ENCODE data around the gene DNA2.
"Not testable (repeated sequence)": the region's sequence is repeated elsewhere in the genome, so short reads cannot be mapped to it uniquely, and the experiment has no call there.

The DNA2 gene

DNA sequence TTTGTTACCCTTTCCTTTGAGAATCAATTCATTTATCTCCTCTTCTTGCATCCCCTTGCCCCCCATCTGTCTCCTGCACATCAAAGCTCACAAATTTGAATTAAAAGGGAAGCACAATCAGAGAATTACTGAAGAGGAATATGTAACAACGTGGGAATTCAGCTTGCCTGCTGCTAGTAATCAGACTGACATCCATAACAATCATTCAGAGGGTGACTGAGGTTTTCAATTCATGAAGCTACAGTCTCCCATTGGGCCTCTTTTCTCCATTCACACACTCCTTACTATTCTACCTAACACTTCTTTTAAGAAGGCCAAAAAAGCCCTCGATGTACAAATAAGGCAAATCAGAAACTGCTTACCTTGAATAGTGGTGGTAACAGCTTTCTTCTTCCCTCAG is 24.3 kb upstream of the DNA2 start:
- H3K27me3 ChIP-seq (ENCODE audit: control insufficient read depth, insufficient read depth, low read length): no peaks in the 10 kb centered on the region
- peaks cover 27% of the 10 kb centered on the region for H3K36me3 ChIP-seq (ENCODE audit: control insufficient read depth, insufficient read depth, low read length)
- no peak overlapping the region for H3K9ac ChIP-seq (ENCODE audit: low read depth, low read length)
- H3K9me3 ChIP-seq (ENCODE audit: control insufficient read depth, insufficient read depth, low read length): no peaks in the 10 kb centered on the region
- no peak overlapping the region for H3K4me3 ChIP-seq (ENCODE audit: low read depth, low read length)
- H3K27ac ChIP-seq (ENCODE audit: low read depth, low read length): peak overlapping the region; percentile 85
- peaks cover 20% of the 10 kb centered on the region for H3K4me1 ChIP-seq (ENCODE audit: control insufficient read depth, insufficient read depth, low read length)

- H3K4me1 ChIP-seq (ENCODE audit: control insufficient read depth, insufficient read depth, low read length): peaks cover 19% of the 10 kb centered on the region
- no peak overlapping the region for H3K27ac ChIP-seq (ENCODE audit: low read depth, low read length)
- peaks cover 19% of the 10 kb centered on the region for H3K36me3 ChIP-seq (ENCODE audit: control insufficient read depth, insufficient read depth, low read length)
- no peaks in the 10 kb centered on the region for H3K9me3 ChIP-seq (ENCODE audit: control insufficient read depth, insufficient read depth, low read length)
- no peak overlapping the region for H3K9ac ChIP-seq (ENCODE audit: low read depth, low read length)
- H3K27me3 ChIP-seq (ENCODE audit: control insufficient read depth, insufficient read depth, low read length): no peaks in the 10 kb centered on the region
- no peak overlapping the region for H3K4me3 ChIP-seq (ENCODE audit: low read depth, low read length)
These were observed 20.3 kb upstream of the DNA2 start for GRCh38 chr10:68492118-68492517.

DNA sequence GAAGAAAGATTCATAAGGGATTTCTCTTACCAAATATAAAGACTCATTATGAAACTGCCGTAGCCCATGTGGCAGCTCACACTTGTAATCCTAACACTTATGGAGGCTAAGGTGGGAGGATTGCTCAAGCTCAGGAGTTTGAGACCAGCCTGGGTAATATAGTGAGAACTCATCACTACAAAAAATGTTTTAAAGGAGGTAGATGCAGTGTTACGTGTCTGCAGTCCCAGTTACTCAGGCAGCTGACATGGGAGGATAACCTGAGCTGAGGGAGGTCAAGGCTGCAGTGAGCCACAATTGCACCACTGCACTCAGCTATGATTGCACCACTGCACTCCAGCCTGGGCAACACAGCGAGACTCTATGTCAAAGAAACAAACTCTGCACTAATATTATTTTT is 18.1 kb upstream of the DNA2 start:
- H3K9me3 ChIP-seq (ENCODE audit: control insufficient read depth, insufficient read depth, low read length): no peaks in the 10 kb centered on the region
- peaks cover 27% of the 10 kb centered on the region for H3K36me3 ChIP-seq (ENCODE audit: control insufficient read depth, insufficient read depth, low read length)

GRCh38 chr10:68474021-68474420 is 2.2 kb upstream of the DNA2 start:
- no peak overlapping the region for H3K27ac ChIP-seq (ENCODE audit: low read depth, low read length)
- H3K9me3 ChIP-seq (ENCODE audit: control insufficient read depth, insufficient read depth, low read length): no peaks in the 10 kb centered on the region
- peaks cover 15% of the 10 kb centered on the region for H3K4me1 ChIP-seq (ENCODE audit: control insufficient read depth, insufficient read depth, low read length)
- peaks cover 7% of the 10 kb centered on the region; the same call in 1 of the 2 replicates for H3K36me3 ChIP-seq (ENCODE audit: control insufficient read depth, insufficient read depth, low read length)
- no peak overlapping the region for H3K9ac ChIP-seq (ENCODE audit: low read depth, low read length)
- H3K4me3 ChIP-seq (ENCODE audit: low read depth, low read length): no peak overlapping the region
- no peaks in the 10 kb centered on the region for H3K27me3 ChIP-seq (ENCODE audit: control insufficient read depth, insufficient read depth, low read length)

More for the DNA sequence above, 18.1 kb upstream of the DNA2 start:
- Histone ChIP-seq H3K27me3 (ENCODE audit: control insufficient read depth, insufficient read depth, low read length) (no peaks in the 10 kb centered on the region), H3K9ac (ENCODE audit: low read depth, low read length) (no peak overlapping the region), H3K27ac (ENCODE audit: low read depth, low read length) (no peak overlapping the region), H3K4me1 (ENCODE audit: control insufficient read depth, insufficient read depth, low read length) (no peaks in the 10 kb centered on the region), H3K4me3 (ENCODE audit: low read depth, low read length) (no peak overlapping the region)

GRCh38 chr10:68471063-68471585 is 649 bp downstream of the DNA2 start:
- H3K27me3 ChIP-seq (ENCODE audit: control insufficient read depth, insufficient read depth, low read length): no peaks in the 10 kb centered on the region
- H3K9me3 ChIP-seq (ENCODE audit: control insufficient read depth, insufficient read depth, low read length): no peaks in the 10 kb centered on the region
- peak overlapping the region; percentile 96 for H3K9ac ChIP-seq (ENCODE audit: low read depth, low read length)
- H3K27ac ChIP-seq (ENCODE audit: low read depth, low read length): peak overlapping the region; percentile 99
- peak overlapping the region; percentile 88 for H3K4me3 ChIP-seq (ENCODE audit: low read depth, low read length)
- peaks cover 35% of the 10 kb centered on the region for H3K36me3 ChIP-seq (ENCODE audit: control insufficient read depth, insufficient read depth, low read length)
- peaks cover 15% of the 10 kb centered on the region for H3K4me1 ChIP-seq (ENCODE audit: control insufficient read depth, insufficient read depth, low read length)

GRCh38 chr10:68470300-68470699 is 1.5 kb downstream of the DNA2 start:
- Histone ChIP-seq H3K27ac (ENCODE audit: low read depth, low read length) (peak overlapping the region; percentile 99), H3K9me3 (ENCODE audit: control insufficient read depth, insufficient read depth, low read length) (no peaks in the 10 kb centered on the region), H3K36me3 (ENCODE audit: control insufficient read depth, insufficient read depth, low read length) (peaks cover 44% of the 10 kb centered on the region), H3K27me3 (ENCODE audit: control insufficient read depth, insufficient read depth, low read length) (no peaks in the 10 kb centered on the region), H3K4me1 (ENCODE audit: control insufficient read depth, insufficient read depth, low read length) (peaks cover 15% of the 10 kb centered on the region), H3K9ac (ENCODE audit: low read depth, low read length) (peak overlapping the region; percentile 96), H3K4me3 (ENCODE audit: low read depth, low read length) (peak overlapping the region; percentile 88)

- no peaks in the 10 kb centered on the region for H3K9me3 ChIP-seq (ENCODE audit: control insufficient read depth, insufficient read depth, low read length)
- H3K9ac ChIP-seq (ENCODE audit: low read depth, low read length): no peak overlapping the region
- H3K27me3 ChIP-seq (ENCODE audit: control insufficient read depth, insufficient read depth, low read length): no peaks in the 10 kb centered on the region
- peaks cover 15% of the 10 kb centered on the region for H3K4me1 ChIP-seq (ENCODE audit: control insufficient read depth, insufficient read depth, low read length)
- peaks cover 47% of the 10 kb centered on the region for H3K36me3 ChIP-seq (ENCODE audit: control insufficient read depth, insufficient read depth, low read length)
- no peak overlapping the region for H3K27ac ChIP-seq (ENCODE audit: low read depth, low read length)
- H3K4me3 ChIP-seq (ENCODE audit: low read depth, low read length): peak overlapping the region; percentile 88
These were observed 1.9 kb downstream of the DNA2 start for GRCh38 chr10:68469838-68470237.

- peaks cover 91% of the 10 kb centered on the region for H3K36me3 ChIP-seq (ENCODE audit: control insufficient read depth, insufficient read depth, low read length)
- H3K9ac ChIP-seq (ENCODE audit: low read depth, low read length); H3K27ac ChIP-seq (ENCODE audit: low read depth, low read length); H3K9me3 ChIP-seq (ENCODE audit: control insufficient read depth, insufficient read depth, low read length); H3K27me3 ChIP-seq (ENCODE audit: control insufficient read depth, insufficient read depth, low read length); H3K4me3 ChIP-seq (ENCODE audit: low read depth, low read length); H3K4me1 ChIP-seq (ENCODE audit: control insufficient read depth, insufficient read depth, low read length): not testable (repeated sequence)
These were observed 7.0 kb downstream of the DNA2 start for GRCh38 chr10:68464729-68465128.

GRCh38 chr10:68463365-68464093 is 8.2 kb downstream of the DNA2 start:
- Histone ChIP-seq H3K36me3 (ENCODE audit: control insufficient read depth, insufficient read depth, low read length) (peaks cover 95% of the 10 kb centered on the region), H3K27ac (ENCODE audit: low read depth, low read length) (no peak overlapping the region), H3K27me3 (ENCODE audit: control insufficient read depth, insufficient read depth, low read length) (no peaks in the 10 kb centered on the region), H3K4me1 (ENCODE audit: control insufficient read depth, insufficient read depth, low read length) (no peaks in the 10 kb centered on the region), H3K9ac (ENCODE audit: low read depth, low read length) (no peak overlapping the region), H3K9me3 (ENCODE audit: control insufficient read depth, insufficient read depth, low read length) (no peaks in the 10 kb centered on the region), H3K4me3 (ENCODE audit: low read depth, low read length) (no peak overlapping the region)

- Histone ChIP-seq H3K27ac (ENCODE audit: low read depth, low read length) (no peak overlapping the region), H3K4me3 (ENCODE audit: low read depth, low read length) (no peak overlapping the region), H3K36me3 (ENCODE audit: control insufficient read depth, insufficient read depth, low read length) (peaks cover 92% of the 10 kb centered on the region), H3K9ac (ENCODE audit: low read depth, low read length) (no peak overlapping the region), H3K4me1 (ENCODE audit: control insufficient read depth, insufficient read depth, low read length) (no peaks in the 10 kb centered on the region), H3K27me3 (ENCODE audit: control insufficient read depth, insufficient read depth, low read length) (no peaks in the 10 kb centered on the region), H3K9me3 (ENCODE audit: control insufficient read depth, insufficient read depth, low read length) (no peaks in the 10 kb centered on the region)
These were observed 9.2 kb downstream of the DNA2 start for GRCh38 chr10:68462536-68462935.

- no peaks in the 10 kb centered on the region for H3K4me1 ChIP-seq (ENCODE audit: control insufficient read depth, insufficient read depth, low read length)
- no peak overlapping the region for H3K9ac ChIP-seq (ENCODE audit: low read depth, low read length)
- H3K27ac ChIP-seq (ENCODE audit: low read depth, low read length): no peak overlapping the region
- H3K4me3 ChIP-seq (ENCODE audit: low read depth, low read length): no peak overlapping the region
- H3K9me3 ChIP-seq (ENCODE audit: control insufficient read depth, insufficient read depth, low read length): no peaks in the 10 kb centered on the region
- no peaks in the 10 kb centered on the region for H3K27me3 ChIP-seq (ENCODE audit: control insufficient read depth, insufficient read depth, low read length)
- peaks cover 91% of the 10 kb centered on the region for H3K36me3 ChIP-seq (ENCODE audit: control insufficient read depth, insufficient read depth, low read length)
These were observed 10.7 kb downstream of the DNA2 start for GRCh38 chr10:68461032-68461431.

All from HUES48 (cell line).